Hepatocyte (in vitro differentiated cells): ENCODE measurements around the gene SLC28A3.

ENCODE experiments used
- EZH2phosphoT487 ChIP-seq: fragments of 200-600 bp; sonication (generic); IDR thresholded peaks from one replicate; pipeline ENCODE4 v1.6.1; 2018; ENCODE audit warnings: antibody characterized with exemption, mild to moderate bottlenecking, low read depth, moderate library complexity; ENCODE audit not compliant: unreplicated experiment, severe bottlenecking
- TF ChIP-seq, protein P1 (sequence below): fragments of 200-600 bp; sonication (generic); IDR thresholded peaks from 2 replicates; pipeline ENCODE4 v1.5.1; 2016; ENCODE audit warnings: antibody characterized with exemption, mild to moderate bottlenecking; ENCODE audit not compliant: poor library complexity

- TF ChIP-seq, protein P1, sequence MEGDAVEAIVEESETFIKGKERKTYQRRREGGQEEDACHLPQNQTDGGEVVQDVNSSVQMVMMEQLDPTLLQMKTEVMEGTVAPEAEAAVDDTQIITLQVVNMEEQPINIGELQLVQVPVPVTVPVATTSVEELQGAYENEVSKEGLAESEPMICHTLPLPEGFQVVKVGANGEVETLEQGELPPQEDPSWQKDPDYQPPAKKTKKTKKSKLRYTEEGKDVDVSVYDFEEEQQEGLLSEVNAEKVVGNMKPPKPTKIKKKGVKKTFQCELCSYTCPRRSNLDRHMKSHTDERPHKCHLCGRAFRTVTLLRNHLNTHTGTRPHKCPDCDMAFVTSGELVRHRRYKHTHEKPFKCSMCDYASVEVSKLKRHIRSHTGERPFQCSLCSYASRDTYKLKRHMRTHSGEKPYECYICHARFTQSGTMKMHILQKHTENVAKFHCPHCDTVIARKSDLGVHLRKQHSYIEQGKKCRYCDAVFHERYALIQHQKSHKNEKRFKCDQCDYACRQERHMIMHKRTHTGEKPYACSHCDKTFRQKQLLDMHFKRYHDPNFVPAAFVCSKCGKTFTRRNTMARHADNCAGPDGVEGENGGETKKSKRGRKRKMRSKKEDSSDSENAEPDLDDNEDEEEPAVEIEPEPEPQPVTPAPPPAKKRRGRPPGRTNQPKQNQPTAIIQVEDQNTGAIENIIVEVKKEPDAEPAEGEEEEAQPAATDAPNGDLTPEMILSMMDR = no peak
- TF ChIP-seq EZH2phosphoT487 = no peak
These were observed 36.4 kb downstream of the SLC28A3 start for GRCh38 chr9:84304166-84304565.
